ENCODE data around the gene PHF2.

- TF ChIP-seq CTCF (IDR thresholded peaks at IDR 0.05): no peak
- TF ChIP-seq EZH2 (IDR thresholded peaks at IDR 0.05; ENCODE audit: borderline replicate concordance, insufficient read depth, low read depth, low read length, poor library complexity, severe bottlenecking): no peak
Measured at GRCh38 chr9:93660352-93661046, 84.1 kb downstream of the PHF2 start.
